GM12878 (cell line): ENCODE measurements around the gene AGXT. TPM values are rescaled to one million over a fixed set of nuclear protein-coding genes. Genes with fewer than 3 reads are reported as not detected.

ENCODE experiments used
- ATAC-seq: fragments of 200-7000 bp; cut with Tn5 transposase; 3 replicates; pipeline ENCODE4 v1.9.1; 2020; ENCODE audit warnings: mild to moderate bottlenecking, moderate library complexity
- BruUV-seq: library from RNA; stranded (reverse); fragments of 400-500 nt; replicated peaks from 2 replicates; lab custom pipeline; 2021; lab: Mats Ljungman, UMichigan
- CTCF ChIA-PET: fragments of 300-600 bp; sonication (Branson Sonifier 250); formaldehyde crosslinking; extraction: SDS; loops from one replicate; lab custom pipeline; 2021; ENCODE audit warnings: inconsistent platforms; lab: Yijun Ruan, JAX
- POLR2A ChIA-PET: fragments of 350-600 bp; formaldehyde crosslinking; extraction: SDS; loops from one replicate; lab custom pipeline; 2021; ENCODE audit warnings: inconsistent platforms; lab: Charles Lee
- RAD21 ChIA-PET: fragments of 300-600 bp; sonication (Branson Sonifier 250); formaldehyde crosslinking; loops from one replicate; lab custom pipeline; 2023; ENCODE audit warnings: antibody characterized with exemption; ENCODE audit not compliant: unreplicated experiment; lab: Charles Lee
- SMC1A ChIA-PET: fragments of 300-600 bp; sonication (Branson Sonifier 250); formaldehyde crosslinking; loops from one replicate; lab custom pipeline; 2023; ENCODE audit not compliant: unreplicated experiment, uncharacterized antibody; lab: Charles Lee
- DNase-seq: peaks from one replicate; pipeline ENCODE4 v3.0.0-alpha.2; 2011; ENCODE audit warnings: low read depth, low spot score
- FAIRE-seq: peaks from 3 replicates; lab custom pipeline; 2011; peaks lifted over from hg19 to GRCh38; lab: Jason Lieb, UNC
- H2AFZ ChIP-seq: 2 replicates; pipeline ENCODE4 v1.6.0; 2011; ENCODE audit warnings: low read depth, low read length, control low read depth; ENCODE audit not compliant: control insufficient read depth
- H3K27ac ChIP-seq: 2 replicates; pipeline ENCODE4 v1.5.1; 2011; ENCODE audit warnings: control low read depth; ENCODE audit not compliant: control insufficient read depth, insufficient read depth
- H3K27me3 ChIP-seq, 2 experiments: replicated peaks in 1 of 2; 2 replicates each; pipeline versions ENCODE4 v1.6.0 to v1.6.1; 2011; ENCODE audit warnings: low read length in 1 of 2; ENCODE audit not compliant: control insufficient read depth in 2 of 2, insufficient read depth in 2 of 2
- H3K36me3 ChIP-seq, 2 experiments: 2 replicates each; pipeline ENCODE4 v1.5.1; 2011; ENCODE audit warnings: low read length in 1 of 2; ENCODE audit not compliant: control insufficient read depth in 2 of 2, insufficient read depth in 2 of 2
- H3K4me1 ChIP-seq: 2 replicates; pipeline ENCODE4 v1.6.1; 2011; ENCODE audit warnings: mild to moderate bottlenecking, low read length, moderate library complexity, mixed read lengths; ENCODE audit not compliant: control insufficient read depth, insufficient read depth
- H3K4me2 ChIP-seq: 2 replicates; pipeline ENCODE4 v1.6.0; 2011; ENCODE audit warnings: control low read depth; ENCODE audit not compliant: control insufficient read depth, insufficient read depth
- H3K4me3 ChIP-seq: fragments of 200-600 bp; sonication (generic); 2 replicates; pipeline ENCODE4 v1.5.1; 2016
- H3K79me2 ChIP-seq: 2 replicates; pipeline ENCODE4 v1.6.0; 2011; ENCODE audit warnings: low read length; ENCODE audit not compliant: control insufficient read depth, insufficient read depth
- H3K9ac ChIP-seq: 2 replicates; pipeline ENCODE4 v1.8.0; 2011; ENCODE audit warnings: low read length, control low read depth, mixed read lengths; ENCODE audit not compliant: control insufficient read depth, insufficient read depth
- H3K9me3 ChIP-seq: replicated peaks from 3 replicates; pipeline ENCODE4 v1.5.1; 2011; ENCODE audit warnings: mild to moderate bottlenecking, low read length; ENCODE audit not compliant: control insufficient read depth, insufficient read depth
- H4K20me1 ChIP-seq: 2 replicates; pipeline ENCODE4 v1.6.0; 2011; ENCODE audit not compliant: control insufficient read depth, insufficient read depth
- BACH1 ChIP-seq: fragments of 450-650 bp; IDR thresholded peaks from 2 replicates; pipeline ENCODE4 v1.6.1; 2017; ENCODE audit warnings: mild to moderate bottlenecking, borderline replicate concordance
- CREB1 ChIP-seq: IDR thresholded peaks from 2 replicates; pipeline ENCODE4 v1.6.1; 2012; ENCODE audit warnings: low read depth, mild to moderate bottlenecking, inconsistent platforms
- CREM ChIP-seq: IDR thresholded peaks from 2 replicates; pipeline ENCODE4 v1.6.1; 2014; ENCODE audit warnings: antibody characterized with exemption, low read depth
- NFYB ChIP-seq: IDR thresholded peaks from 2 replicates; pipeline ENCODE4 v1.6.1; 2011; ENCODE audit warnings: low read depth, mild to moderate bottlenecking, low read length, improper control_type of control experiment, moderate library complexity; ENCODE audit not compliant: insufficient read depth
- RAD21 ChIP-seq: IDR thresholded peaks from 2 replicates; pipeline ENCODE4 v1.6.1; 2011; ENCODE audit warnings: mild to moderate bottlenecking, low read depth, low read length, moderate library complexity; ENCODE audit not compliant: insufficient read depth
- SMAD5 ChIP-seq: IDR thresholded peaks from 2 replicates; pipeline ENCODE4 v1.6.1; 2016; ENCODE audit warnings: antibody characterized with exemption, low read depth
- SMC3 ChIP-seq: IDR thresholded peaks from 2 replicates; pipeline ENCODE4 v1.6.1; 2011; ENCODE audit warnings: low read length, improper control_type of control experiment, borderline replicate concordance
- SP1 ChIP-seq: IDR thresholded peaks from one replicate; pipeline ENCODE4 v1.6.1; 2011; ENCODE audit warnings: low read depth, low read length
- SREBF1 ChIP-seq: IDR thresholded peaks from 2 replicates; pipeline ENCODE4 v1.6.1; 2012; ENCODE audit warnings: mild to moderate bottlenecking, low read length
- SRF ChIP-seq, 2 experiments: IDR thresholded peaks; 2 replicates each; pipeline ENCODE4 v1.6.1; 2011; ENCODE audit warnings: low read depth in 2 of 2, low read length in 2 of 2, mild to moderate bottlenecking in 1 of 2, moderate library complexity in 1 of 2
- YY1 ChIP-seq: IDR thresholded peaks from 2 replicates; pipeline ENCODE4 v1.6.1; 2011; ENCODE audit warnings: low read depth, mild to moderate bottlenecking, low read length
- ZNF622 ChIP-seq: fragments of 450-650 bp; IDR thresholded peaks from 2 replicates; pipeline ENCODE4 v1.6.1; 2017; ENCODE audit warnings: mild to moderate bottlenecking, inconsistent platforms
- WGBS: methylation state at CpG from one replicate; pipeline ENCODE4 v1.1.6; 2016; ENCODE audit warnings: low lambda C conversion rate; ENCODE audit not compliant: insufficient replicate concordance, insufficient coverage; ENCODE audit errors: missing lambda C conversion rate; 5-methylcytosine and 5-hydroxymethylcytosine counted together
- in situ Hi-C: fragments of 300-500 bp; cut with MboI; formaldehyde crosslinking; loops from 9 replicates; pipeline ENCODE4 v1.14.3; 2018; ENCODE audit warnings: mixed read lengths
- intact Hi-C: fragments of 100-400 bp; cut with micrococcal nuclease; formaldehyde crosslinking; loops from one replicate; pipeline ENCODE4 v1.14.2; 2022; ENCODE audit not compliant: unreplicated experiment
- polyA plus RNA-seq, 11 experiments: library from polyadenylated mRNA; depleted of rRNA in 4 of 11; unstranded in 6 of 11; stranded (reverse) in 5 of 11; fragments of >200 nt; fragmentation: Nextera tagmentation in 4 of 11; fragmentation: Illumina TruSeq in 1 of 11; extraction: Ambion mirVana in 4 of 11; extraction: Trizol in 1 of 11; gene quantifications; 1 replicate in 1 of 11; 2 replicates in 10 of 11; pipeline versions ENCODE4 v1.2.1 to v1.2.3, GENCODE V29; 2011 to 2016; ENCODE audit warnings: inconsistent platforms in 2 of 11, missing spikeins in 2 of 11, low read depth in 1 of 11
- total RNA-seq, 4 experiments: library from RNA; depleted of rRNA in 3 of 4; stranded (reverse); fragments of >200 nt in 3 of 4; fragmentation: Illumina TruSeq in 1 of 4; extraction: Trizol in 1 of 4; gene quantifications; 2 replicates each; pipeline versions ENCODE4 v1.2.1 to v1.2.3, GENCODE V29; 2013 to 2021
- TF ChIP-seq, protein P1 (sequence below): fragments of 150-350 bp; IDR thresholded peaks from 2 replicates; pipeline ENCODE4 v1.6.1; 2014; ENCODE audit warnings: mild to moderate bottlenecking, low read depth, low read length
- TF ChIP-seq, protein P2 (sequence below), 3 experiments: IDR thresholded peaks in 2 of 3; conservative IDR thresholded peaks in 1 of 3; 2 replicates each; pipeline ENCODE4 v1.5.1; 2011; ENCODE audit warnings: low read depth in 3 of 3, low read length in 3 of 3, mild to moderate bottlenecking in 3 of 3, control low read depth in 2 of 3, moderate library complexity in 2 of 3, inconsistent platforms in 1 of 3, mixed read lengths in 1 of 3; ENCODE audit not compliant: control insufficient read depth in 2 of 3, insufficient read depth in 1 of 3; ENCODE audit errors: extremely low read depth in 1 of 3

The AGXT gene
- total and polyA plus RNA-seq, 10 of the 15 experiments (the other 5 are each of a cell fraction or from before 2014, with no cell fraction given) = 0.18 TPM; not detected in 9

- TF ChIP-seq SREBF1 = no peak
- no peak for TF ChIP-seq NFYB
These were observed 44.5 kb downstream of the AGXT start (continued) for GRCh38 chr2:240912878-240913809.

- H3K36me3 ChIP-seq = no peaks in the 10 kb centered on the region
- TF ChIP-seq YY1 (0 out of 2 replicates have a peak, but pooled peaks have one; percentile 13), CREM (no peak), SP1 (no peak), SMC3 (peak; percentile 56), SMAD5 (no peak), SRF (IDR thresholded peaks at IDR 0.05; ENCODE audit: low read depth in 2 of 2, low read length in 2 of 2) (no peak), CREB1 (no peak), BACH1 (no peak), RAD21 (peak; percentile 62), ZNF622 (no peak)
- TF ChIP-seq, protein P1, sequence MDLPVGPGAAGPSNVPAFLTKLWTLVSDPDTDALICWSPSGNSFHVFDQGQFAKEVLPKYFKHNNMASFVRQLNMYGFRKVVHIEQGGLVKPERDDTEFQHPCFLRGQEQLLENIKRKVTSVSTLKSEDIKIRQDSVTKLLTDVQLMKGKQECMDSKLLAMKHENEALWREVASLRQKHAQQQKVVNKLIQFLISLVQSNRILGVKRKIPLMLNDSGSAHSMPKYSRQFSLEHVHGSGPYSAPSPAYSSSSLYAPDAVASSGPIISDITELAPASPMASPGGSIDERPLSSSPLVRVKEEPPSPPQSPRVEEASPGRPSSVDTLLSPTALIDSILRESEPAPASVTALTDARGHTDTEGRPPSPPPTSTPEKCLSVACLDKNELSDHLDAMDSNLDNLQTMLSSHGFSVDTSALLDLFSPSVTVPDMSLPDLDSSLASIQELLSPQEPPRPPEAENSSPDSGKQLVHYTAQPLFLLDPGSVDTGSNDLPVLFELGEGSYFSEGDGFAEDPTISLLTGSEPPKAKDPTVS = no peak
- TF ChIP-seq, protein P2, sequence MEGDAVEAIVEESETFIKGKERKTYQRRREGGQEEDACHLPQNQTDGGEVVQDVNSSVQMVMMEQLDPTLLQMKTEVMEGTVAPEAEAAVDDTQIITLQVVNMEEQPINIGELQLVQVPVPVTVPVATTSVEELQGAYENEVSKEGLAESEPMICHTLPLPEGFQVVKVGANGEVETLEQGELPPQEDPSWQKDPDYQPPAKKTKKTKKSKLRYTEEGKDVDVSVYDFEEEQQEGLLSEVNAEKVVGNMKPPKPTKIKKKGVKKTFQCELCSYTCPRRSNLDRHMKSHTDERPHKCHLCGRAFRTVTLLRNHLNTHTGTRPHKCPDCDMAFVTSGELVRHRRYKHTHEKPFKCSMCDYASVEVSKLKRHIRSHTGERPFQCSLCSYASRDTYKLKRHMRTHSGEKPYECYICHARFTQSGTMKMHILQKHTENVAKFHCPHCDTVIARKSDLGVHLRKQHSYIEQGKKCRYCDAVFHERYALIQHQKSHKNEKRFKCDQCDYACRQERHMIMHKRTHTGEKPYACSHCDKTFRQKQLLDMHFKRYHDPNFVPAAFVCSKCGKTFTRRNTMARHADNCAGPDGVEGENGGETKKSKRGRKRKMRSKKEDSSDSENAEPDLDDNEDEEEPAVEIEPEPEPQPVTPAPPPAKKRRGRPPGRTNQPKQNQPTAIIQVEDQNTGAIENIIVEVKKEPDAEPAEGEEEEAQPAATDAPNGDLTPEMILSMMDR (IDR thresholded peaks at IDR 0.05 in 2 of 3, conservative IDR thresholded peaks at IDR 0.05 in 1 of 3; ENCODE audit: control insufficient read depth in 2 of 3, extremely low read depth in 1 of 3, insufficient read depth in 1 of 3, low read depth in 3 of 3, low read length in 3 of 3) = peak; percentile 76 to 94 (median 88)
- H2AFZ ChIP-seq = no peak overlapping the region
- peak; percentile 84 for ATAC-seq
- RAD21 ChIA-PET = interaction anchor here (1.0 kb wide), 1 partner anchor 199 kb away, joined by 4 read pairs; no protein-coding TSS in a partner anchor
- no TSS peak for BruUV-seq
- 18% methylated on average over 36 of the region's 36 CpGs for WGBS
- POLR2A ChIA-PET = no interaction called here
- H3K4me3 ChIP-seq = no peak overlapping the region
- SMC1A ChIA-PET = interaction anchor here (1.0 to 1.5 kb wide), 3 partner anchors 174 to 237 kb away, joined by 3 to 4 read pairs (median 3); partner anchors contain the start of gene PPP1R7
- peaks cover 0 to 3% of the 10 kb centered on the region in 2 experiments for H3K27me3 ChIP-seq
- H4K20me1 ChIP-seq = no peaks in the 10 kb centered on the region
- no peak for FAIRE-seq
- no peak overlapping the region for H3K9ac ChIP-seq
- in situ Hi-C loops = no loop called here
- H3K9me3 ChIP-seq = no peaks in the 10 kb centered on the region
- intact Hi-C loops = loop anchor here (2.0 kb wide), 1 partner anchor 75 kb away; no protein-coding TSS in a partner anchor
- CTCF ChIA-PET = interaction anchor here (0.6 to 1.7 kb wide), 14 partner anchors 13 to 370 kb away, joined by 3 to 10 read pairs (median 4); no protein-coding TSS in a partner anchor
- H3K79me2 ChIP-seq = no peaks in the 10 kb centered on the region
- no peak overlapping the region for H3K27ac ChIP-seq
- no peaks in the 10 kb centered on the region for H3K4me1 ChIP-seq
- no peak overlapping the region for H3K4me2 ChIP-seq
- no peak for DNase-seq
These were observed 45.4 kb downstream of the AGXT start for GRCh38 chr2:240913810-240914644.
